ENCODE measurements around the gene KLHL6. TPM values are rescaled to one million over a fixed set of nuclear protein-coding genes. Genes with fewer than 3 reads are reported as not detected.
A peak's percentile ranks its signal among the peaks of the same experiment; 100 is the strongest.

The KLHL6 gene
- total and polyA plus RNA-seq, 12 donors, result 0.34 to 7.5 (median 2.5) TPM

- H3K27me3 ChIP-seq, result no peaks in the 10 kb centered on the region
- peak in 6 of 7 donors; percentile 36 to 67 (median 46) for DNase-seq
- TF ChIP-seq POLR2A (IDR thresholded peaks at IDR 0.05) (no peak), CTCF (IDR thresholded peaks at IDR 0.05) (no peak)
- no peaks in the 10 kb centered on the region for H3K36me3 ChIP-seq (replicated peaks in 1 of 2)
- whole genome bisulfite sequencing, 4 donors, result 72 to 95% (median 85%) methylated on average over 4 of the region's 4 CpGs
- peak overlapping the region in 2 of 5 donors; percentile 29 to 59 for H3K27ac ChIP-seq
- H3K9me3 ChIP-seq (replicated peaks in 1 of 3), result no peaks in the 10 kb centered on the region
- H3K4me3 ChIP-seq, result no peak overlapping the region
- intact Hi-C loops (cut with DNase I), result no loop called here
- no peaks in the 10 kb centered on the region for H3K4me1 ChIP-seq (replicated peaks in 1 of 2)
These were observed 18.2 kb downstream of the KLHL6 start for GRCh38 chr3:183537295-183537730.

GRCh38 chr3:183536238-183536880 is 19.1 kb downstream of the KLHL6 start:
- no peaks in the 10 kb centered on the region for H3K4me1 ChIP-seq (replicated peaks in 1 of 2)
- no peak for DNase-seq
- TF ChIP-seq POLR2A (IDR thresholded peaks at IDR 0.05), result no peak
- no peak for TF ChIP-seq CTCF (IDR thresholded peaks at IDR 0.05)
- WGBS, 4 donors, result 90 to 94% (median 92%) methylated on average over 7 to 9 of the region's 9 CpGs
- intact Hi-C loops (cut with DNase I), result no loop called here
- H3K4me3 ChIP-seq, result no peak overlapping the region
- H3K36me3 ChIP-seq (replicated peaks in 1 of 2), result no peaks in the 10 kb centered on the region
- no peaks in the 10 kb centered on the region for H3K9me3 ChIP-seq (replicated peaks in 1 of 3)
- peak overlapping the region in 1 of 5 donors; percentile 59 for H3K27ac ChIP-seq
- no peaks in the 10 kb centered on the region for H3K27me3 ChIP-seq

GRCh38 chr3:183534249-183534648 is 21.3 kb downstream of the KLHL6 start:
- Histone ChIP-seq H3K36me3 (replicated peaks in 1 of 2) (no peaks in the 10 kb centered on the region), H3K4me3 (no peak overlapping the region), H3K27me3 (no peaks in the 10 kb centered on the region), H3K9me3 (replicated peaks in 1 of 3) (no peaks in the 10 kb centered on the region), H3K27ac (no peak overlapping the region), H3K4me1 (replicated peaks in 1 of 2) (no peaks in the 10 kb centered on the region)
- 90 to 96% (median 93%) methylated on average over 4 of the region's 4 CpGs for WGBS, 4 donors
- DNase-seq, result no peak
- TF ChIP-seq POLR2A (IDR thresholded peaks at IDR 0.05), result no peak
- no peak for TF ChIP-seq CTCF (IDR thresholded peaks at IDR 0.05)
- intact Hi-C loops (cut with DNase I), result no loop called here

- 64 to 74% (median 70%) methylated on average over 10 of the region's 10 CpGs for WGBS, 4 donors
- H3K4me3 ChIP-seq, result no peak overlapping the region
- H3K27ac ChIP-seq, result no peak overlapping the region
- no peaks in the 10 kb centered on the region for H3K9me3 ChIP-seq (replicated peaks in 1 of 3)
- no peaks in the 10 kb centered on the region for H3K36me3 ChIP-seq (replicated peaks in 1 of 2)
- DNase-seq, result no peak
- intact Hi-C loops (cut with DNase I), result no loop called here
- H3K4me1 ChIP-seq (replicated peaks in 1 of 2), result no peaks in the 10 kb centered on the region
- TF ChIP-seq CTCF (IDR thresholded peaks at IDR 0.05), result no peak
- TF ChIP-seq POLR2A (IDR thresholded peaks at IDR 0.05), result no peak
- no peaks in the 10 kb centered on the region for H3K27me3 ChIP-seq
These were observed 21.9 kb downstream of the KLHL6 start for GRCh38 chr3:183533412-183534132.

All from adrenal gland (tissue), 12 donors.